GM10847 (cell line): ENCODE measurements around the gene SP2.

Experiments used
- POLR2A ChIP-seq: IDR thresholded peaks from 2 replicates; pipeline ENCODE4 v1.6.1; 2011; ENCODE audit not compliant: insufficient read length; ENCODE audit errors: extremely low read depth

Gene SP2

GRCh38 chr17:47957591-47958490 is 61.8 kb downstream of the SP2 start, which contains the start of gene PRR15L:
TSS of gene PRR15L (minus strand) at chr17:47957883. CDS start at chr17:47953234, 4,649 bp downstream.
- no peak for TF ChIP-seq POLR2A

DNA sequence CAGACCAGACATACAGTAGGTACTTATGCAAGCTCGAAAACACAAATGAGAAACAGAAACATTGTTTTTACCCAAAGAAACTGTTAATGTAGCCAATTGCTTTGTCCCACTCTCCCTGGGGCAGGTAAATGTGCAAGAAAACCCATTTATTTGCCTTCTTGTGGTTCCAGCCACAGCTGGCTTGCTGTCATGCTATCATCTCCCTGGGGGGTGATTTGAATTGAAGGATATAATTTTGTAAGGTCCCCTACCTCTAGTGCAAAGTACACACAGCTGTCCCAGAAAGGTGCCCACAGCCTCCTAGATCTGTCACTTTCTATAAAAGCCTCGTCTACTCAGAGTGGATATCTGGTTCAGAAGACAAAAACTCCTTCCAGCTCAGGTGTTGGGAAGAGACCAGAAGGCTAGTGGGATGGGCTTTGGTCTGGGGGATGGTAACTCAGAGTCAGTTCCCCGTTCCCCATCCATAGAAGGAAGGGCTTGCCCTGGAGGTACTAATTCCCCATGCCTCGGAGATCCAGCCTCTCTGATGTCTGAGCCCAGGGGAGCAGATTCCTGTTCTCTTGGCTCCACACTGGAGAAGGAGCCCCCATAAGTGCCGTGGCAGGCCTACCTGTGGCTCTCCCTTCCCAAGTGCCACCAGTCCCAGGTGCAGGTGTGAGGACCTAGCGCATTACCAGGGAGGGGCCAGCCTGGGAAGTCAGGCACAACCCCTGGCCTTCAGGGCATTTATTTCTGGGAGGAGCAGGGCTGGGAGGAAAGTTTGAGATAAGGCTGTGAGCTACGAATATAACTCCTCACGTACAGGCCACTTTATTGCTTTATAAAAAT is 64.0 kb downstream of the SP2 start:
- no peak for TF ChIP-seq POLR2A

GRCh38 chr17:47961406-47961805 is 65.4 kb downstream of the SP2 start:
- no peak for TF ChIP-seq POLR2A

DNA sequence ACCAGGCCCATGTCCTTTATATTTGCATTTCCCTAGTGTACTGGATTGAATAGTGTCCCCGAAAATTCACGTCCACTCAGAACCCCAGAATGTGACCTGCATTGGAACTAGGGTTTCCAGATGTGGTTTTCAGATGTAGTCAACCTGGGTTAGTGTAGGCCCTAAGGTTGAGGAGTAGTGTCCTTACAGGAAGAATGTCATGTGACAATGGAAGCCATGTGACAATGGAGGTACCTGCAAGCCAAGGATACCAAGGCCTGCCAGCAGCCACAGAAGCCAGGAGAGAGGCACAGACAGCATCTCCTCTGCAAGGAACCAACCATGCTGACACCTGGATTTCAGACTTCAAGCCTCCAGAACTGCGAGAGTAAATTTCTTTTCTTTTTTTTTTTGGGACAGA is 66.9 kb downstream of the SP2 start:
- no peak for TF ChIP-seq POLR2A

DNA sequence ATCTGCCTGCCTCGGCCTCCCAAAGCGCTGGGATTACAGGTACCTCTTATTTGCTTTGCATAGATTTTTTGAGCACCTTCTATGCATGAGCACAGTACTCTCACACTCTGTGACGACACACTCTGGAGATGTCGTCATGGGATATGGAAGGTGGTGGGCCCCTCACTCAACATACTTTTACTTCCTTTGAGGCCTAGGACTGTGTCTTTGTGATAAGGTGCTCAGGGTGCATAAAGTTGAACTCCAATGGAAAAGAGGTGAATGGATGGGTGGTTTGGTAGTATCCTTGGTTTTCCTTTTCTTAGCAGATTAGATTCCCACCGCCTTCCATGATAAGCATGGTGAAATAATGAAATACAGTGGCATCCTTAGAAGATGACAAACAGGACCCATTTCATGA is 68.8 kb downstream of the SP2 start:
- TF ChIP-seq POLR2A = no peak

DNA sequence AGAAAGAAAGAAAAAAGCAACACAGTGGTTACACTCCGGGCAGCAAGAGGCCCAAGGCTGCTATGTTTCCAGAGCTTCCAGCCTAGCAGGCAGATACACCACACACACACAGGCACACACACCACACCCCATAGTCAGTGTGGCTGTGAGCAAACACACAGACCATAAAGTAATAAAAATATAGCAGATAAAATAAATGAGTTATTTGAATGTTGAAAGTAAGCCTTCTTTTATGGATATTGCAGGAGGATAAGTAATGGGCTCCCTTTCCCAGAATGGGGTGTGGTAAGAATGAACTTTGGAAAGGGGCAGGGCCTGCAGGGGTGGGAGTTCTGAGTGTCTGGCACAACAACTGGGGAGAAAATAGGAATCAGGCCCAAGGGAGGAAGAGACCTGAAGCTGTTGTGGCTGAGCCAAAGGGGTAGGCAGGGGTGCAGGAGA is 70.1 kb downstream of the SP2 start:
- TF ChIP-seq POLR2A = no peak

- no peak for TF ChIP-seq POLR2A
Measured at GRCh38 chr17:47967607-47968252, 71.7 kb downstream of the SP2 start.

GRCh38 chr17:47968836-47969235 is 72.8 kb downstream of the SP2 start:
- no peak for TF ChIP-seq POLR2A

DNA sequence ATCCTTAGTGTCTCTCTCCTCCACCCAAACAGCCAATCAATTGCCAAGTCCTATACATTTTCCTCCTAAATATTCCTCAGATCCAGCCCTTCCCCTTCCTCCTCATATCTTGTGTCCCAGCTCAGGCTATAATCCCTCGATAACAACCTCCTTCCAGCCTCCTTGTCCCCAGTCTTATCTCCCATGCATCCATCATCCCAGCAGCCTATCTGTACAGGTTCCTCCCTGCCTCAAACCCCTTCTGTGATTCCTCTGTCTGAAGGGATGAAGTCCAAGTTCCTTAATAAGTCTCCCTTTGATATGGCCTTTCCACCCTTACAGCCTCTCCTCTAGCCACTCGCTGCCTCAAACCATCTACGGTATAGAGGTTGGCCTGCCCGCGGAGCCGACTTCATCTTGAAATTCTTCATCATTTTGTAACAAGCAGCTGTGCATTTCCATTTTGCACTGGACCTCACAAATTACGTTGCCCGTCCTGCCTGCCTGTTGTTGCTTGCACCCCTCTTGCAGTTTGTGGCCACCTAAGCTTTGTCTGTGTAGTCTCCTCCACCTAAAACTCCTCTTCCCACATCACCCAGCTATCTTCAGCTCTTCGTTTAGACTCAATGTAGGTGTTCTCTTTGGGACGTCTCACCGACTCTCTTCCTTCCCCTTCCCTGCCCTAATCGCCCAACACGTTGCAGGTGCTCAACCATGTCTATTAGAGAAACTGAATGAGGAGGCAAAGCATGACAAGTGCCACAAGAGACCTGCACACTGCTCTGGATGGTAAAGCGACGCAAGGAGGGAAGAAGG is 74.1 kb downstream of the SP2 start:
- TF ChIP-seq POLR2A = no peak

DNA sequence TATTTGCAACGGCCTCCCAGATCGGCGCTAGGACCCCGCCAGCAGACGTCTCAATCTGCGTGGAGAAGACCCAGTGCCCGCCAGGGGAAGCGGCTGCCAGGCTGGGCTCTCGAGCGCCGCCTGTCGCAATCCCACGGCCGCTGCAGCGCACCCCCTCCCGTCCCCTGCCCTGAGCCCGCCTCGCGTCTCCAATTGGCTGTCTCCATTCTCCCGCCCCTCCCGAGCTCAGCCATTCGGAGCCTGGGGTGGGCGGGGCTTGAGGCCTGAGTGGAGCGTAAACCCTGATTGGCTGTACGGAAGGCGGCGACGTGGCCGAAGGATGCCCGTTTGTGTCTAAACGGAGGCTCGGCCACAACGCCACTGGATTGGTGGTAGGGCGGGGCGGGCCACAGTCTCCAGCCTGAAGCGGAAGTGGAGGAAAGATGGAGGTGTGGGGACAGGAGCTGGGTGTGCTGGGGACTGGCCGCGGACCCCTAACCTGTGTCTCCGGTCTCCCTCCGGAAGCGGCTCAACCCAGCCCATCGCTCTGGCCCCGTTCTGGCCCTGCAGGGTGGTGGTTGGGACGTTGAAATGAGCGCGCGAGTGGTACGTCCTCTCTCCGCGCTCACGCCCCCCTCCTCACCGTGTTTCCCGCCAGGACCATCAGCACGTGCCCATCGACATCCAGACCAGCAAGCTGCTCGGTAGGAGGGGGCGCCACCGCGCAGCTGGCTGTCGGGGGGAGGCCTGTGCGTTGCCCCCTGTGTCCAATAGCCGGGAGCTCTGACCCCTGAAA is 74.9 kb downstream of the SP2 start, which contains the start of gene CDK5RAP3:
TSS of gene CDK5RAP3 (plus strand) at position 389 of the 775 bp plus-strand sequence. CDS start at position 423, 34 bp downstream.
- TF ChIP-seq POLR2A = peak; percentile 76

- TF ChIP-seq POLR2A = no peak
Measured at GRCh38 chr17:47973541-47973940, 77.5 kb downstream of the SP2 start.

DNA sequence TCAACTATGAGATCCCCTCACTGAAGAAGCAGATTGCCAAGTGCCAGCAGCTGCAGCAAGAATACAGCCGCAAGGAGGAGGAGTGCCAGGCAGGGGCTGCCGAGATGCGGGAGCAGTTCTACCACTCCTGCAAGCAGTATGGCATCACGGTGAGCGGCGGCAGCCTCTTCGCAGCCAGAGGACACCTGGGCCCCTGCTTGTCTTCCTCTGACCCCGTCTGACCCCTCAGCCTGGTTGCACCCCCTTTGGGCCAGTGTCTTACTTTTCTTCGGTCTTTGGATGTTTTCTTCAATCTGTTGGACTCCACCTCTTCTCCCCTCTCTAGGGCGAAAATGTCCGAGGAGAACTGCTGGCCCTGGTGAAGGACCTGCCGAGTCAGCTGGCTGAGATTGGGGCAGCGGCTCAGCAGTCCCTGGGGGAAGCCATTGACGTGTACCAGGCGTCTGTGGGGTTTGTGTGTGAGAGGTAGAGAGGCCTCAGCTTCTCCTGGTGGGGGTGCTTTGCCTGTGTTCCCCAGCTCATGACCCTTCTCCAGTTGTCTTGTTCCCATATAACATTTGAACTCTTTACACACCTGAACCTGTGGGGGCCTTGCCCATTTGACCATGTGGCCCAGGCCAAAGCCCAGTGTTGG is 79.3 kb downstream of the SP2 start:
- no peak for TF ChIP-seq POLR2A

DNA sequence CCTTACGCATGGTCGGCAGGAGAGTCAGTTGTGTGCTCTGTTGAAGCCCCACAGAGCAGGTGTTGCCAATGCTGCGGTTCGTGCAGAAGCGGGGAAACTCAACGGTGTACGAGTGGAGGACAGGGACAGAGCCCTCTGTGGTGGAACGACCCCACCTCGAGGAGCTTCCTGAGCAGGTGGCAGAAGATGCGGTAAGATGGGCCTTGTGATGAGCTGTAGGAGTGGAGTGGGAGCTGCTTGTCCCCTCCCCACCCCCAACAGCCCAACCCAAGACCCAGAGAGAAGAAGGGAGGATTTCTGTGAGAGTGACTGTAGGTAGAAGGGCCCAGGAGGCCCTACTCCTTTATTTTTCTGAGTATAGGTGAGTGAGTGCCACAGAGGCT is 79.8 kb downstream of the SP2 start:
- TF ChIP-seq POLR2A = no peak
